Activated CD8-positive, alpha-beta memory T cell treated with anti-CD3 and anti-CD28 coated beads, Interleukin-2, amount 50 U/mL, for 24 hours (primary cell): ENCODE results near the gene SCPEP1.
A peak's percentile ranks its signal among the peaks of the same experiment; 100 is the strongest.
"Not testable (repeated sequence)": the region's sequence is repeated elsewhere in the genome, so short reads cannot be mapped to it uniquely, and the experiment has no call there.

ENCODE experiments used
- DNase-seq: peaks from one replicate; pipeline ENCODE4 v3.0.0-alpha.2; 2020; ENCODE audit errors: extremely low read depth

The SCPEP1 gene, protein sequence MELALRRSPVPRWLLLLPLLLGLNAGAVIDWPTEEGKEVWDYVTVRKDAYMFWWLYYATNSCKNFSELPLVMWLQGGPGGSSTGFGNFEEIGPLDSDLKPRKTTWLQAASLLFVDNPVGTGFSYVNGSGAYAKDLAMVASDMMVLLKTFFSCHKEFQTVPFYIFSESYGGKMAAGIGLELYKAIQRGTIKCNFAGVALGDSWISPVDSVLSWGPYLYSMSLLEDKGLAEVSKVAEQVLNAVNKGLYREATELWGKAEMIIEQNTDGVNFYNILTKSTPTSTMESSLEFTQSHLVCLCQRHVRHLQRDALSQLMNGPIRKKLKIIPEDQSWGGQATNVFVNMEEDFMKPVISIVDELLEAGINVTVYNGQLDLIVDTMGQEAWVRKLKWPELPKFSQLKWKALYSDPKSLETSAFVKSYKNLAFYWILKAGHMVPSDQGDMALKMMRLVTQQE

DNA sequence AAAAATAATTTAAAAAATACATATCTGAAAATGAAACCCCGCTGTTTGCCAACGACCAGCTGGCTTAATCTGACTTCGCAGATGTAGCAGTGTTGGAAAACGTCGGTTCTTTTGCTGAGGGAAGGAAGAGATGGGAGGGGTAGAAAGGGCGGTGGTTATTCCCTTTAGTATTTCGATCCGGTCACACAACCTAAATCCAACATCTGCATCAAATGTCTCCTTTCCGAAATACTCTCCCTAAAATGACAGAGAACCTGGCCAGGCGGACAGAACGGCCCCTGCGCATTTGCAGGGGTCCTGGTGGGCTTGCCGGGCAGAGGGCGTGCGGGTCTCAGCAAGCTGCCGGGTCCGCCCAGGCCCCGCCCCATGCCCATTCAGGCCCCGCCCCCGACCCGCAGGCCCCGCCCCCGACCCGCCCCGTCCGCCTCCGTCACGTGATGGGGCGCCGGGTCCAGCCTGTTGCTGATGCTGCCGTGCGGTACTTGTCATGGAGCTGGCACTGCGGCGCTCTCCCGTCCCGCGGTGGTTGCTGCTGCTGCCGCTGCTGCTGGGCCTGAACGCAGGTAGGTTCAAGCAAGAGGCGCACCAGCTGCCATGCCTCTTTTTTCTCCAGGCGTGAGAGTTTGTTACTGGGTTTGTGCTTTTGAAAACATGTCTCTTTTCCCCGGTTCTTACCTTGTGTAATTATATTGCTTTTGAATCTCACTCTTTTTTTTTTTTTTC is at the start of gene SCPEP1:
Gene SCPEP1, plus strand, starts transcription at position 459 of the 723 bp plus-strand sequence. Its CDS starts 29 bp downstream, at position 488.
- DNase-seq = peak; percentile 36

DNA sequence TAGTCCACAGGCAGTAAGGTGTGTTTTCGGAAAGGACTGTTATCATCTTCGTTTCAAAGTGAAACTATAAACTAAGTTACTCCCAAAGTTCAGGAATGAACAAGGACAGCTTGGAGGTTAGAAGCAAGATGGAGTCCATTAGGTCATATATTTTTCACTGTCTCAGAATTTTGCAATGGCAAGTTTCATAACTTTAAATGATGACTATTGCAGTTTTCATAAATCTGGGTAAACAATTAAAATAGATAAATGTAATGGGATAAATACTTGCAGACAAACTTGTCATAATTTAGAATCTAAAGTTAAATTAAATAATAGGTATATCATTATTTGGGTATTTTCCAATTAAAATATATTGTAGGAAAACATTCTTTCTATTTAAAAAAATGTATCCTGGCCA is 49.3 kb upstream of the SCPEP1 start:
- DNase-seq = no peak

DNA sequence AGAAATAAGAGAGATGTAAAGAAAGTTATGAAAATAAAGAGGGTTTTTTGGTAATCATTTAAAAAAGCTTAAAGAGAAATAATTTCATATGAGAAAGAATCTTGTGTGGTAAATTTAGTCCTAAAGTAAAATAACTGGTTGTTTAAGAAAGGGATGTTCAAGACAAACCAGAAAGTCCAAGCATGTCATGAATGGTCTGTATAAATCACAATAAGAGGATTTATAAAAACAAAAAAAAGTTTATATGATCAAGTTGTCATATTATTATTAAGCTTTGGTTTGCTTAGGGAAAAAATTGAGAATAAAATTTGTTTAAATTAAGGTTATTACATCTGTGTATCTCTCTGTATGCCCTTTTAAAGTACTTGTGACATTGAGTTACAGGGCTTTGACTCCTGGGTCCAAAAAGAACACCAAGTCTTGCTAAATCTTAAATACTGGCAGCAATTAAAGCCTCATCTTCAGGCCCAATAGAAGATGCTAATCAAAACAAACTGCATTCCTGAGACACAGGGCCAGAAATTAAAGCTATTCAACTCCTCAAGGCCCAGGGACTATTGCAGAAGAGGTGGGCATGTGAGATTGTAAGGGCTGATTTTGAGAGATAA is 48.5 kb upstream of the SCPEP1 start:
- DNase-seq = no peak

DNA sequence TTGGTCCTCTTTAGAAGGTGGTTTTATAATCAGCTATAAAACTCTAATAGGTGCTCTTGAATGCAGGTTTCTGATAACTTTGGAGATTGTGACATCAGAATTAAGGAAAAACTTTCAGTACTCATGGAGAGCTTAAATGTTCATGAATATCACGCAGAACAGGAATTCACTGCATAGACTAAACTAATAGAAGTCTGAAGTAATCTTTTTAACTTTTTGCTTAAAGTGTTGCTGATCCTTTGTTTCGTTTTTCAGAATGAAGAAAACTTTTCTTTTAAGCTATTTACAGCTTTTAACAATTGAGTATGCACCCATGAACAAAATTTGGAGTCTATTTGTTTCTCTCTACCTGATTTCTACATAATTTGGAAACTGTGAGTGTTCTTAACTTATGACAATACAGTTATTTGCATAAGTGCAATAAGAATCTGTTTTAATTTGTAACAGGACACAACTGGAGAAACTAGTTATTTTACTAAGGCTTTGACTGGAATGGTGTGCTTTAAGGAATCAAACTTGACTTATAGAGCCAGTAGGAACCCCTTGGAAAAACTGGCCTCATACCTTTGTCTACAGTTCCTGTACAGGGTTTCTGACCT is 47.1 kb upstream of the SCPEP1 start:
- no peak for DNase-seq

DNA sequence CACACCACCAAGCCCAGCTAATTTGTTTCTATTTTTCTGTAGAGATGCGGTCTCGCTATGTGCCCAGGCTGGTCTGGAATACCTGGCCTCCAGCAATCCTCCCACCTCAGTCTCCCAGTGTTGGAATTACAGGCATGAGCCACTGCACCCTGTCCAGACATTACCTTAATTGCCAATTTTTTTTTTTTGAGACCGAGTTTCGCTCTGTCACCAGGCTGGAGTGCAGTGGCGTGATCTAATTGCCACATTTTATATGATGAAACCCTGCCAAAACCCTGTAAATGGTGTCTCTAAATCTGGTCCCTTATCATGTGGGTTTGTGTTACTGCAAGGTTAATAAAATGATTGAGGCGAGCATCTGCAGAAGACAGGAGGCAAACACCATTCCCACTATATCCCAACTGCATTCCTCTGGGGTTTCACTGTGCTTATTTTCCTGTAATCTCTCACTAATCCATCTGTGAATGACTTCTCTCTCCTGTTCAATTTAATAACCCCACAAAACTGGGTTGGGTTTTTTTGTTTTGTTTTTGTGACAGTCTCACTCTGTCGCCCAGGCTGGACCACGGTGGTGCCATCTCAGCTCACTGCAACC is 44.7 kb upstream of the SCPEP1 start:
- DNase-seq = no peak

DNA sequence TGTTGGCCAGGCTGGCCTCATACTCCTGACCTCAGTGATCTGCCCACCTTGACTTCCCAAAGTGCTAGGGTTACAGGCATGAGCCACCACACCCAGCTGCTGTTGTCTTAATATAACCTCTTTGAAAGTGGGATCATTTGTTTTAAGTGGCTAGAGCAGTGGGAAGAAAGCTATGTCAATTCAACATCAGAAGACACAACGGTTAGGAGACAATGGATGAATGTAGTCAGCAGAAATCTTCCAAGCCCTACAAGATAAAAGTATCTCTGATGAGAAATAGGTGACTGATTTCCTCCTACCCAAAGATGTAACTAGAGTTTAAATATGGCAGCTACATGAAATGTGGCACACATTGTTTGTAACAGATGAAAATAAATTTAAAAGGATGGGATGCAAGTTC is 44.1 kb upstream of the SCPEP1 start:
- no peak for DNase-seq

DNA sequence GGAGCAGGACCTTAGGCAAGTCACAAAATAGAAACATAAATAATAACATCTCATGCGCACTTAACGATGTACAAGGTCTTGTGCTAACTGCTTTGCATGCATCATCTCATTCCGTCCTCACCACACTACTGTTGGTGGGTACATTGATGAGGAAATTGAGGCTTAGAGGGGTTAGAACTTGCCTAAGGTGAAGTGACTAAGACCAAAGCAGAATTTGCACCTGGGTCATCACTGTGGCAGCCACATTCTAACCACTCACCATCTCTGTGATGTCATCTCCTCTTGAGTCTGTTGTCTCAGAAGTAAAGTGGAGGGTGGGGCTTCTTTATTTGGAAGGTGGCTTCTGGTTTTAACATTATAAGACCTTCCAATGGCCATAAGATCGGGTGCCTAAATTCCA is 43.7 kb upstream of the SCPEP1 start:
- DNase-seq = no peak

DNA sequence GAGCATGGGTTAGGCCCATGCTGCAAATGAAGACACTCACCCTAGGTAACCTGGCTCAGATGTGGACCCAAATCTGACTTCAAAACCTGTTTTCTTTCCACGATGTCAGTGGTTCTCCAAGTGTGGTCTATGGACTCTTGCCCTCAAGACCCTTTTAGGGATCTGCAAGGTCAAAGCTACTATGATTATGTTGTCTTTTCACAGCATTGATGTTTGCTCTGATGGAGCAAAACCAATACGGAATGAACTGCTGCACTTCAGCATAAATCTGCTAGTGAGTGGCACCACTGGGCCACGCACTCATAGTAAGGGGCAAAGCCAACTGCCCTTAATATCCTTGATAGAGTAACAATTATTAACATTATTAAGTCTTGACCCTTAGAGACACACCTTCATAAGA is 42.5 kb upstream of the SCPEP1 start:
- no peak for DNase-seq

DNA sequence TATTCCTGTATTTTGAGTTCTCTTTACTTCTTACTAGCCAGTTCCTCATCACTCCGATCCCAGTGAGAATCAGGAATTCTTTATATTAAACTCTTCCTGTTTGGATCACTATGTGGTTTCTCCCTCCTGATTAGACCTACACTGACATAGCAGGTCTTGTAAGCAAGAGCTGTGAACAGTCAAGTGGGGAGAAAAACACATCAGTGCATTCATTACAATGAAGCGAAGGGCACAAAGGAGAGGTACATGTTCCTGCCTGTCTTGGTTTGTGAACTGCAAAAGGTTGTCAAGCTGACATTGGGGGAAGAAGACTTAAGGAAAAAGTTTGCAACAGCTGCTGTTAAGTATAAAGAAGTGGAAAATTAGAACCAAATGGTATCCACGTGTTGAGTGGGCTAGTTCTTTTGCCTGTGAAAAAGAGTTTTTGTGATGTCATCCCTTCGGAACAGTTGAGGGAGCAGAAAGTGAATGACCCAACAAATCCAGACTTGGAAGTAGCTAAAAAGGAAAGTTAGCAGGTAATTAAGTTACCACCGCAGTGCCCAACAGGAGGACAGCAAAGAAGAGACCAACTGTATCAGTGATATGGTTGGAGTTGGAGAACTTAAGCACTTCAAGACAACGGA is 41.1 kb upstream of the SCPEP1 start:
- DNase-seq = no peak

DNA sequence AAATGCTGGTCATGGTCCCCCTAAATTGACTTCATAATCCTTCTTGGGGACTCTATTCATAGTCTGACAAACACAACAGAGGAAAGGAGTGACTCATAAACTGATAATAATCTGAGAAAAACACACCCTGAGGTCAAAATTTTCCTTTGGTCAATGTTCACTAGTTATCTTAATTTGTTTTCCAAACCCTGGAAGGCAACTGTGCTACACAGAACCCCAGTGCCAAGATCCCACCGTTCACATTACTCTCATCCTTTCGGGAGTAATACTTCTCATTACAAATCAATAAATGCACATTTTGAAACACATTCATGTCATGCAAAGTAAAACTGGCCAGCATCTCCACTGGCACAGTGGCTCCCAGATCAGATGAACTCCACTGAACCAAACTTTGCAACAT is 40.2 kb upstream of the SCPEP1 start:
- no peak for DNase-seq

DNA sequence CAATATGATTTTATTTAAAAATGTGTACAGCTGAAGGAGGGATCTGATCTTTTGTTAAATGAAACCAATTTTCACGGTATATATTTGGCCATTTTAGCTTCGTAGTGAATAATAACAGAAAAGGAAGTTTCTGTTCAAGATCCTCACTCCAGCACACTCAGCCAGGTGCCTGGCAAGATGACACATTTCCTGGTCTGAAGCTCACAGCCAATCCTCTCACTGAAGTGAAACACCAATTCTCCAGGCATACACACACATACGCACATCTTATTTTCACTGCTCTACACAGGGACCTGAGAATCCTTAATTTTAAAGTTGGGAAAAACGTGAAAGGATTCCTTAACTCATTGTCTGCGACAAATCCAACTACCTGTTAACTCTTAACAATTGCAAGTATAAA is 39.7 kb upstream of the SCPEP1 start:
- DNase-seq = not testable (repeated sequence)

DNA sequence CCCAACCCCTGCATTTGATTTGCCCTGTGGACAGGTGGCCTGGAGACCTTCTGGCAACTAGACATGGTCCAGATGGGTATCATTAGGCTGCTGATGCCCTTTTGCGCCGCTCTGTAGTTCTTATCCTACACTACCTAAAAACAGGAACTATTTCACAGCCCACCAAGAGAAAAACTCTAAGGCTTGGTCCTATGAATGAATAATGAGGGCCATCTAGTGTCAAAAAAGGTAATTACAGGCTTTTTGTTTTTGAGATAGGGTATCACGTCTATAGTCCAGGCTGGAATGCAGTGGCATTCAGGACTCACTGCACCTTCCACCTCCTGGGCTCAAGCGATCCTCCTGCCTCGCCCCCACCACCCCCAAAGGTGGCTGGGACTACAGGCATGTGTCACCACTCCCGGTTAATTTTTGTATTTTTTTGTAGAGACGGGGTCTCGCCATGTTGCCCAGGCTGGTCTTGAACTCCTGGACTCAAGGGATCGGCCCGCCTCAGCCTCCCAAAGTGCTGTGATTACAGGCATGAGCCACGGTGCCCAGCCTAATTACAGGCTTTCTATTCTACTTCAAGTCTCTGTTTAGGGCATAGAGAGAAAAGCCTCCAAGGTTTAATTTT is 38.0 kb upstream of the SCPEP1 start:
- no peak for DNase-seq

DNA sequence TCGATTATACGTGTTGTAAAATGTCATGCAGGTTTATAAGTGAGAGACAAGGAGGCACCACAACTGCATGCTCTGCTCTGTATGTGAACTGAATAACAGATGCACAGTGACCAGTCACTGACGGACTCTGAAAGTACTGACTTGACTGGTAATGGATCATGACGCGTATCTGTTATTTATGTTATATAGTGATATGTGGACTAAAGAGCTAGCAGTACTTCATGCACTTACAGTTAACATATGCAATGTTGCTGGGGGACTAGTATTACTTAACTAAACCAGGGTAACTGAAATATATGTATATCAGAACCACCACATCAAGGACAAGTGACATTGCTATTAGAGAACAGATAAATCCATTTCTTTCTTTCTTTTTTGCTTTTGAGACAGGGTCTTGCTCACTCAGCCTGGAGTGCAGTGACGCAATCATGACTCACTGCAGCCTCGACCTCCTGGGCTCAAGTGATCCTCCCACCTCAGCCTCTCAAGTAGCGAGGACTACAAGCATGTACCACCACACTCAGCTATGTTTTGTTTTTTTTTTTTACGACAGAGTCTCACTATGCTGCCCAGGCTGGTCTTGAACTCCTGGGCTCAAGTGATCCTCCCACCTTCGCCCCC is 34.3 kb upstream of the SCPEP1 start:
- DNase-seq = no peak

DNA sequence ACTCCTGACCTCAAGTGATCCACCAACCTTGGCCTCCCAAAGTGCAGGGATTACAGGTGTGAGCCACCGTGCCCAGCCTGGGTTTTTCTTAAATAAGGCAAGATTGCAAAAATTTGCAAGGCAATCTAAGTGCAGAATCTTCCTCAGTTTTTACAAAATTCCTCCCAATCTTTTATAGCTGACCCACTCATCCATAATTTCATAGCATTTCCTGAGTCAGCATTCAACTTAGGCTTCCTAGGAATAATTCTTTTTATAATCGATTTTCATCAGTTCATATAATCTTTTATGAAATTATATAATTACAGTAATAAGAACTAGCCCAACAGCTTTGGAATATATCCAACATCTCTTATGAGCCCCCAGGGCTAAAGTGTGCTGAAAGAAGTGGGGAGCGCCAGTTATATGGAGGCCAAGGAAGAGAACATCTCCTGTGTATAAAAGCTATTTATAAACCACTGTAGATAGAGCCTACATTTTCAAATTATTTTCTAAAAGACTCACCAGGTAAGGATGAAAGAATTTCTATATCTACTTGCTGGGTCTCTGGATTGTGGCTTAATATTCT is 31.9 kb upstream of the SCPEP1 start:
- no peak for DNase-seq

DNA sequence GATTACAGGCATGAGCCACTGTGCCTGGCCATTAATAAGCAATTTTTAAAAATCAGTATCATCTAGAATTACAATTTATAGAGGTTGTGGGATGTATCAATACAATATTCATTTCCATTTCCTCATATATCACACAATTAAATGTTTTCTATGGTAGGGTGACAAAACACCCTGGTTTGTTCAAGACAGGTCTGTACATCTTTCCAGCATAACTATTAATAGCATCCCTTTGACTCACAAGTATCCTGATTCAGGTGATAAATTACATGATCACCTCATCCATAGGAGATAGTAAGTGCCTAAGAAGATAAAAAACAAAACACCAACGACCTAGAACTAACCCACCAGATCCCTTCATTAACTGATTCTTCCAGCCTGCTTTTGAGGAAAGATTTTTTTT is 30.2 kb upstream of the SCPEP1 start:
- DNase-seq = no peak

DNA sequence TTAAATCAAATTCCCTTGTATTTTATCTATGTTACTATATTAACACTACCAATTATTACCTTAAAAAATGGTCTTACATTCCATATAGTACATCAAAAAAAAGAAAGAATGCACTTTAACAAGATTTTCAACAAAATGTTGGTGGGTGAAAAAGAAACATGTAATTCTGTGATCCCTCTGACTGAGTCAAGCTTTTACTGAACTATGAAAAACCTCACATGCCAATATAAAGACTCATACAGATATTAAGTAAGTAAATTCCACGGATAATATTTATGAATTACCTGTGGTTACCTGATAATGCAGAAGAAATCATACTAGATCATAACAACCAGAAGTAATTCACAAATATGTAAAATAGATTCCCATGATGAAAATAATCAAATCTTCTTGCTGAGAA is 29.4 kb upstream of the SCPEP1 start:
- no peak for DNase-seq

DNA sequence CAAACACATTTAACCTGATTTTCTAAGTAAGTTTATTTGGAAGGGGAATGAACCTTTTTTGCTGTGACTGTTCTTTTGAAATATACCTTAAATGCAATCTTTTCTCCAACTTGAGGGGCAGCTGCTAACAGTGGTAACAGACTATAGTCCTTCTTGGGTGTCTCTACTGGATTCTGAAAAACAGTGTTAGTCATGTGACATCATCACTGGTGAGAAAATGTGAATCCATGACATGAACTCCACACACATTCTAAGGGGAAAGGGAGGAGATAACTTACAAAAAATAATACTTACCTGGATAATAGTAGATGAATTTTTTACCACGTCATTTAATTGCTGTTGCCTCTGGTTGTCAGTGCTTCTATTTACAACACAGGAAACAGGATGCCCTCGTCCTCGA is 28.3 kb upstream of the SCPEP1 start:
- DNase-seq = no peak

DNA sequence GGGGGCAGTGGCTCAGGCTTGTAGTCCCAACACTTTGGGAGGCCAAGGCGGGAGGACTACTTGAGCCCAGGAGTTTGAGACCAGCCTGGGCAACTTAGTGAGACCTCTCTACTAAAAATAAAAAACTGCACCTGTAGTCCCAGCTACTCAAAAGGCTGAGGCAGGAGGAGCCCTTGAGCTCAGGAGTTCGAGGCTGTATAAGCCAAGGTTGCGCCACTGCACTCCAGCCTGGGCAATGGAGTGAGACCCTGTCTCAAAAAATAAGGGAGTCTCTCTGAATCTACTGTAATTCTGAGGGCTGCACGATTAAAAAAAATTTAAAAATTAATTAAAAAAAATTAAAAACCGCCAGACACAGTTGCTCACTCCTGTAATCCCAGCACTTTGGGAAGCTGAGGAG is 20.9 kb upstream of the SCPEP1 start:
- DNase-seq = no peak

DNA sequence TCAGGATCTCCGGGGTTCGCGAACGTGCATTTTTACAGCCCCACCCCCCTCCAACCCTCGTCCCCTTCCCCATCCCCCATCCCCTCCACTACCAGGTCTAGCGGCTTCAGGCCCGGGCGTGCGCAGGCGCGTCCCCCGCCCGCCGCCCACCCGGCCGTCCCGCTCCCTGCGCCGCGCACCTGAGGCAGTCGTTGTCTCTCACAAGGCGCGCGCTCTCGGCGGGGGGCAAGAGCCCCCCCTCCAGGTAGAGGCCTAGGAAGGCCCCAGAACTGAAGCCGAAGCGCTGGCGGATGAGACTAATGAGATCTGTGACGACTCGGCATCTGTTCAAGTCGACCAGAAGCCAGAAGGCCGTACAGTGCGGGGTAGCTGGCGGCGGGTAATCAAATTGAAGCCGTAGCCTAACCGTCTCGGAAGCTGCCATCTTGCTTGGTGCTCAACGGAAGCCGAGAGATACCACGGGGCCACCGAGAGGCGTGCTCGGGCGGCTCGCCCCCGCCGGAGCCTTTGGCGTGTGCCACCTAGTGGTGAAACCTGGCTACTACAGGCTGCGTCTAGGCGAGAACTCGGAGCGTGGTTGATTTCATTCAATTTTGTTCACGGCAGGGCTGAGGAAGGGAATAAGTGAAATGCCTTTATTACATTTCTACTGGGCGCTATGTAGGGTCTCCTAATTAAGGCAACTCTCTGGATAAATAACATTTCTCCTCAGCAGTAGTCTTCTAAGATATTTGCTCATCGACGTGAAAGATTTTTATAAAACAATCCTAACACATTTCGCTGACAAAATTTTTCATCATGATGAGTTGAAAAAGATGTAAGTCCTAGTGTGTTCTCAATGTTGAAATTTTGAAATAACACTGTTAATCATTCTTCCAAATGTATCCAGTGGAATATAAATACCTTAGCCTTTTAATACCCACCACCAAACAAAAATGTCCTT is 17.1 kb upstream of the SCPEP1 start, which contains the start of gene COIL:
Gene COIL, minus strand, starts transcription at position 455 of the 943 bp plus-strand sequence. Its CDS starts 31 bp downstream, at position 424.
- peak; percentile 83 for DNase-seq
